ENCODE results near the gene SNAP25. TPM values are rescaled to one million over a fixed set of nuclear protein-coding genes. Genes with fewer than 3 reads are reported as not detected.
A peak's percentile ranks its signal among the peaks of the same experiment; 100 is the strongest.

Gene SNAP25
- total RNA-seq, 3 donors from 2014 or later = 0.80 to 10.5 (median 1.1) TPM

DNA sequence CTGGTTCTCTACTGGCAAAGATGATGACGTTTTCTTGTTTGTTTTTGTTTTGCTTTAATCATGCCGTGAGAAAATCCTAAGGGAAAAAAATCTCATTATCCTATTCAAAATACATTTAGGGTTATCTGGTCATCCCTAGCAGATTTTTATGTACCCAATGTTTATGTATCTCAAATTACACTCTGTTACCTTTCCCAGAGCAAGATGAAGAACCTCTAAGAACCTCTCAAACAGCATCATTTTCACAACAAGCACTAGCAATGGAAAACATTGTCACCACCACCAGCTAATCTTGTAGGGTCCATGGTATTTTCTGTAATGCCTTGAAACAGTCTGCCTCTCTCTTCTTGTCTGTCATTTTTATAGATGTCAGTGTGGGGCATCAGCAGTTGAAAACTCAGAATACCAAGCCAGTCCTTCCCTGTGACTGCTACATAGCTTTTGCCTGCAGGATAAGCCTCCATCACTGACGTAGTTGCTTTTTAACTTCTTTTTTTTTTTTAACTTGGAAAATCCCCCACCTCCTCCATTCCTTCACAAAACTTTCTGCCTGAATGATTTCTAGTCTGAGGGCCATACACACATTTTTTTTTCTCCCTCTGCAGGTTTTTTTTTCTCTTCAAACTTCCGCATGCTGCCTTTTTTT, 2.4 kb upstream of the SNAP25 start:
- no peak for ATAC-seq
- H3K36me3 ChIP-seq (ENCODE audit: low read depth) = no peaks in the 10 kb centered on the region
- no peaks in the 10 kb centered on the region for H3K9me3 ChIP-seq
- peaks cover 6% of the 10 kb centered on the region for H3K4me1 ChIP-seq (ENCODE audit: low read depth)
- no peak overlapping the region for H3K4me3 ChIP-seq
- DNase-seq = no peak
- intact Hi-C loops (cut with DNase I, micrococcal nuclease) = no loop called here
- TF ChIP-seq, protein P1, sequence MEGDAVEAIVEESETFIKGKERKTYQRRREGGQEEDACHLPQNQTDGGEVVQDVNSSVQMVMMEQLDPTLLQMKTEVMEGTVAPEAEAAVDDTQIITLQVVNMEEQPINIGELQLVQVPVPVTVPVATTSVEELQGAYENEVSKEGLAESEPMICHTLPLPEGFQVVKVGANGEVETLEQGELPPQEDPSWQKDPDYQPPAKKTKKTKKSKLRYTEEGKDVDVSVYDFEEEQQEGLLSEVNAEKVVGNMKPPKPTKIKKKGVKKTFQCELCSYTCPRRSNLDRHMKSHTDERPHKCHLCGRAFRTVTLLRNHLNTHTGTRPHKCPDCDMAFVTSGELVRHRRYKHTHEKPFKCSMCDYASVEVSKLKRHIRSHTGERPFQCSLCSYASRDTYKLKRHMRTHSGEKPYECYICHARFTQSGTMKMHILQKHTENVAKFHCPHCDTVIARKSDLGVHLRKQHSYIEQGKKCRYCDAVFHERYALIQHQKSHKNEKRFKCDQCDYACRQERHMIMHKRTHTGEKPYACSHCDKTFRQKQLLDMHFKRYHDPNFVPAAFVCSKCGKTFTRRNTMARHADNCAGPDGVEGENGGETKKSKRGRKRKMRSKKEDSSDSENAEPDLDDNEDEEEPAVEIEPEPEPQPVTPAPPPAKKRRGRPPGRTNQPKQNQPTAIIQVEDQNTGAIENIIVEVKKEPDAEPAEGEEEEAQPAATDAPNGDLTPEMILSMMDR (IDR thresholded peaks at IDR 0.05) = no peak

DNA sequence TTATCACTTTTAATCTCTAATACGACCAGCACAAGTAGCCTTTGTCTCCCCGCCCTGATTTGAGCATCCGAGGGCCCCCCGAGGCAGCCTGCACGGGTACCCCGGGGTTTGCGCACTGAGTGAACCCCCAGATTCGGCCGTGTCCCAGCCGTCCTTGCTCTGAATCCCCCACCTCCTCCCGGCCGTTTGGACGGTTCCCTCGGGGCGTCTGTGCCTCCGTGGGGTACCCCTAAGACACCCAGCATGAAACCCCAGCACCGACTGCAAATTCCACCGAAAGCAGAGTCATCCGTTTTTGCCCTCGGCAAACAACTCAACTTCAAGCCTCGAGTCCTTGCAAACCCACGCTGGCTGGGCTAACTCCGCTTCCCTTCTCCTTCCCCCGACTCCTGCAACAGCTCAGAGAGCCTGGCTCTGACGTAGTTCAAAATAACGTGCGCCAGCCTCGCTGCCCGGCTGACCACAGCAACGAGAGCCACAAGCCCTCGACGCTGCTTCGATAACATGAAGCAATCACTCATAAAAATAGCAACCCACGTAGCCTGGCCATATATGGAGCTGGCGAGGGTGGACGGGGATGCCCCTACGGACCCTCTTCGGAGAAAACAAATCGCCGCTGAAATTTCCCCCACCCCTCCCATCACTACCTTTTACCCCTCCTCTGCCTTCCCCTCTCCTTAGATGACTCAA, 764 bp upstream of the SNAP25 start:
- Histone ChIP-seq H3K36me3 (ENCODE audit: low read depth) (no peaks in the 10 kb centered on the region), H3K9me3 (no peaks in the 10 kb centered on the region), H3K4me3 (no peak overlapping the region), H3K4me1 (ENCODE audit: low read depth) (peaks cover 6% of the 10 kb centered on the region)
- no peak for ATAC-seq
- no peak for DNase-seq
- intact Hi-C loops (cut with DNase I, micrococcal nuclease) = no loop called here
- TF ChIP-seq, protein P1 (IDR thresholded peaks at IDR 0.05) = no peak

DNA sequence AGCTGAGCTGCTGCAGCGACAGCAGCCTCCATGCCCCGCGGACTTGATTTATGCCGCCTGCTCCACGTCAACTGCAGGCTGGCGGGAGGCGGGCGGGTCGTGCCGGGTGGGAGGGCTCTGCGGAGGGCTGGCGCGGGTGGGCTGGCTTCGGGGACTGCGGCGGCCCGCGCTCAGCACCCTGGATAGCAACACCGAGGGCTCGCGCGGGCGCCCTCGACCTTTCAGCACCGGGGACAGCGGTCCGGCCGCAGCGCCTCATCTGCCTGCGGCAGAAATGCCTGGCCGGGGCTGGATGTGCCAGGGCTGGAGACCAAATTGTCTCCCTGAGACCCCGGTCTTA, 792 bp downstream of the SNAP25 start:
- no peaks in the 10 kb centered on the region for H3K9me3 ChIP-seq
- no peak overlapping the region for H3K4me3 ChIP-seq
- TF ChIP-seq, protein P1 (IDR thresholded peaks at IDR 0.05) = no peak
- peaks cover 6% of the 10 kb centered on the region for H3K4me1 ChIP-seq (ENCODE audit: low read depth)
- intact Hi-C loops (cut with DNase I, micrococcal nuclease) = no loop called here
- no peaks in the 10 kb centered on the region for H3K36me3 ChIP-seq (ENCODE audit: low read depth)
- peak; percentile 94 for ATAC-seq
- peak; percentile 51 to 79 (median 78) for DNase-seq

DNA sequence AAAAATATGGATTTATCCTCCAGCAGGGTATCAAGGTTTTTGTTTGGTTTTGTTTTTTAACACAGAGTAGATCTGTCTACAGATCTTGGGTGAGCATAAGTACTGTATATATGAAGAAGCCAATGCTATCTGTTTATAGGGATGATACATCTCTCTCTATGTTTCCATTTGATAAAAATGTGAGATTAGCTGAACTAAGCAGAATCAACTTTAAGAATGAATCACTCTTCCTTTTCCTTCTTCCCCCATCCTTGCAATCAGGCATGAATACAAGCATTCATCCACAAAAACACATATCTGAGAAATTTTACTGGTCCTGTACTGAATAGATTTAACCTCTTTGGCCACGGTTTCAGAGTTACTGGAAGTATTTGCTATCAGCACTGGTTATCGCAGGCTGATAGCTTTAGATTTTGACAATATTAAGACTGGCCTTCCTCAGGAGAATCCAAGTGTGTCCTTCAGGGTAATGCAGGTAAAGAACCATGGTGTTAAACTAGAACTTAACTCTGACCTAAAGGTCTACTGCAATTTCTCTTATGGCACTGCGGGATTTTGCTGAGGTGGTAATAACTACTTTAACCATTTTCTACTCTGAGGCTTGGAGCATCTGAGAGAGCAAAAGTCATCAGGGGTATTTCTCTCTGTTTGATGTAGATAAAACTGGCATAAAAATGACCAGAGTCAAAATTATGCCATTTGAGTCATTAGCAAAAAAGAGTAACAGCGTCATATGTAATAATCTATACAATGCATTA, 1.5 kb downstream of the SNAP25 start:
- TF ChIP-seq, protein P1 (IDR thresholded peaks at IDR 0.05) = no peak
- H3K36me3 ChIP-seq (ENCODE audit: low read depth) = no peaks in the 10 kb centered on the region
- DNase-seq (no peak), ATAC-seq (no peak)
- H3K9me3 ChIP-seq = no peaks in the 10 kb centered on the region
- intact Hi-C loops (cut with DNase I, micrococcal nuclease) = no loop called here
- H3K4me3 ChIP-seq = no peak overlapping the region
- peaks cover 6% of the 10 kb centered on the region for H3K4me1 ChIP-seq (ENCODE audit: low read depth)

DNA sequence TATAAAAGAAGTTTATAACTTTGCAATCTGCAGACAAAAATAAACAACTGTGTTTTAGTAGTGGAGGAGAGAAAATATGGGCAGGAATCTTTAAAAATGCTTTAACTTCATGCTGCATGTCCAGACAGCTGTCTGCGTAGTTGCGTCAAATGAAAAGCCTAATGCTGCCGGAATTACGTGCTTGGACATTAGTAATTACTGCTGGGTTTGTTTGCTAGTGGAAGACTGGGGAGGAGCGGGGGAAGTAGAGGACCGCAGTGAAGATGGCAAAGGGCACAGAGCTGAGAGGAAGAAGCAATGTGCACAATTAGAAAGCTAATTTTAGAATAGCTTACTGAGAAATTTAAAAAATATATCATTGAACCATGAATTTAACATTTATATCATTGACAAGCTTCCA, 2.4 kb downstream of the SNAP25 start:
- H3K9me3 ChIP-seq = no peaks in the 10 kb centered on the region
- H3K4me1 ChIP-seq (ENCODE audit: low read depth) = peaks cover 6% of the 10 kb centered on the region
- no peak overlapping the region for H3K4me3 ChIP-seq
- TF ChIP-seq, protein P1 (IDR thresholded peaks at IDR 0.05) = no peak
- no peaks in the 10 kb centered on the region for H3K36me3 ChIP-seq (ENCODE audit: low read depth)
- no peak for ATAC-seq
- intact Hi-C loops (cut with DNase I, micrococcal nuclease) = no loop called here
- DNase-seq = no peak
